Fibroblast of skin of right biceps (primary cell): Measurements from ENCODE around the gene IL4I1.

Source experiments
- DNase-seq: peaks from one replicate; pipeline ENCODE4 v3.0.0-alpha.2; 2013

The IL4I1 gene

GRCh38 chr19:49894879-49895565 lies 1.7 kb downstream of the IL4I1 start:
- no peak for DNase-seq

GRCh38 chr19:49894011-49894664 lies 2.5 kb downstream of the IL4I1 start:
- DNase-seq = no peak

- DNase-seq = no peak
Observed at GRCh38 chr19:49892716-49893115, 4.0 kb downstream of the IL4I1 start.

GRCh38 chr19:49891393-49891792 lies 5.3 kb downstream of the IL4I1 start:
- no peak for DNase-seq

GRCh38 chr19:49890349-49891311 lies 6.1 kb downstream of the IL4I1 start:
- DNase-seq = no peak

- peak; percentile 75 for DNase-seq
Observed at GRCh38 chr19:49889687-49890348, 6.9 kb downstream of the IL4I1 start.

- no peak for DNase-seq
Observed at GRCh38 chr19:49889038-49889686, 7.5 kb downstream of the IL4I1 start.

- no peak for DNase-seq
Observed at GRCh38 chr19:49888510-49888824, 8.2 kb downstream of the IL4I1 start.

GRCh38 chr19:49887665-49888509 lies 8.8 kb downstream of the IL4I1 start:
- no peak for DNase-seq

GRCh38 chr19:49887037-49887664 lies 9.5 kb downstream of the IL4I1 start:
- no peak for DNase-seq

GRCh38 chr19:49884760-49885159 lies 11.9 kb downstream of the IL4I1 start:
- DNase-seq = no peak

GRCh38 chr19:49884109-49884508 lies 12.6 kb downstream of the IL4I1 start:
- DNase-seq = no peak

GRCh38 chr19:49883094-49883493 lies 13.6 kb downstream of the IL4I1 start:
- no peak for DNase-seq

- DNase-seq = no peak
Observed at GRCh38 chr19:49882643-49883042, 14.0 kb downstream of the IL4I1 start.

GRCh38 chr19:49881672-49882394 lies 14.9 kb downstream of the IL4I1 start:
- DNase-seq = peak; percentile 39

- no peak for DNase-seq
Observed at GRCh38 chr19:49881186-49881585, 15.5 kb downstream of the IL4I1 start.

- DNase-seq = no peak
Observed at GRCh38 chr19:49880162-49880869, 16.4 kb downstream of the IL4I1 start.

GRCh38 chr19:49879243-49879963 lies 17.3 kb downstream of the IL4I1 start:
- no peak for DNase-seq

GRCh38 chr19:49878744-49879070 lies 18.0 kb downstream of the IL4I1 start:
- no peak for DNase-seq
